Measurements from ENCODE around the gene ZCCHC14.
"Not testable (repeated sequence)": the region's sequence is repeated elsewhere in the genome, so short reads cannot be mapped to it uniquely, and the experiment has no call there.

Gene ZCCHC14

GRCh38 chr16:87477209-87477981 is 15.4 kb downstream of the ZCCHC14 start:
- DNase-seq (ENCODE audit: low read depth) = not testable (repeated sequence)

- DNase-seq (ENCODE audit: low read depth) = no peak
Measured at GRCh38 chr16:87474566-87474996, 18.2 kb downstream of the ZCCHC14 start.

- no peak for DNase-seq (ENCODE audit: low read depth)
Measured at GRCh38 chr16:87474017-87474416, 18.8 kb downstream of the ZCCHC14 start.

- DNase-seq (ENCODE audit: low read depth) = no peak
Measured at GRCh38 chr16:87472935-87473334, 19.9 kb downstream of the ZCCHC14 start.

- DNase-seq (ENCODE audit: low read depth) = no peak
Measured at GRCh38 chr16:87472142-87472778, 20.6 kb downstream of the ZCCHC14 start.

GRCh38 chr16:87471278-87472141 is 21.3 kb downstream of the ZCCHC14 start:
- DNase-seq (ENCODE audit: low read depth) = no peak

GRCh38 chr16:87470332-87470731 is 22.5 kb downstream of the ZCCHC14 start:
- DNase-seq (ENCODE audit: low read depth) = no peak

GRCh38 chr16:87469169-87469568 is 23.7 kb downstream of the ZCCHC14 start:
- DNase-seq (ENCODE audit: low read depth) = no peak

GRCh38 chr16:87468550-87468949 is 24.3 kb downstream of the ZCCHC14 start:
- DNase-seq (ENCODE audit: low read depth) = no peak

GRCh38 chr16:87466975-87467501 is 25.8 kb downstream of the ZCCHC14 start:
- no peak for DNase-seq (ENCODE audit: low read depth)

GRCh38 chr16:87465879-87466278 is 26.9 kb downstream of the ZCCHC14 start:
- no peak for DNase-seq (ENCODE audit: low read depth)

GRCh38 chr16:87465306-87465705 is 27.5 kb downstream of the ZCCHC14 start:
- no peak for DNase-seq (ENCODE audit: low read depth)

GRCh38 chr16:87464691-87465300 is 28.0 kb downstream of the ZCCHC14 start:
- DNase-seq (ENCODE audit: low read depth) = no peak

GRCh38 chr16:87463722-87464690 is 28.8 kb downstream of the ZCCHC14 start:
- DNase-seq (ENCODE audit: low read depth) = no peak

- no peak for DNase-seq (ENCODE audit: low read depth)
Measured at GRCh38 chr16:87461466-87461991, 31.3 kb downstream of the ZCCHC14 start.

GRCh38 chr16:87460936-87461335 is 31.9 kb downstream of the ZCCHC14 start:
- no peak for DNase-seq (ENCODE audit: low read depth)

GRCh38 chr16:87459833-87460232 is 33.0 kb downstream of the ZCCHC14 start:
- DNase-seq (ENCODE audit: low read depth) = no peak

GRCh38 chr16:87459027-87459426 is 33.8 kb downstream of the ZCCHC14 start:
- no peak for DNase-seq (ENCODE audit: low read depth)

- no peak for DNase-seq (ENCODE audit: low read depth)
Measured at GRCh38 chr16:87458424-87458915, 34.4 kb downstream of the ZCCHC14 start.

- no peak for DNase-seq (ENCODE audit: low read depth)
Measured at GRCh38 chr16:87457709-87458423, 35.0 kb downstream of the ZCCHC14 start.
